ENCODE data around the gene CEP83.
"Not testable (repeated sequence)": the region's sequence is repeated elsewhere in the genome, so short reads cannot be mapped to it uniquely, and the experiment has no call there.

The CEP83 gene

DNA sequence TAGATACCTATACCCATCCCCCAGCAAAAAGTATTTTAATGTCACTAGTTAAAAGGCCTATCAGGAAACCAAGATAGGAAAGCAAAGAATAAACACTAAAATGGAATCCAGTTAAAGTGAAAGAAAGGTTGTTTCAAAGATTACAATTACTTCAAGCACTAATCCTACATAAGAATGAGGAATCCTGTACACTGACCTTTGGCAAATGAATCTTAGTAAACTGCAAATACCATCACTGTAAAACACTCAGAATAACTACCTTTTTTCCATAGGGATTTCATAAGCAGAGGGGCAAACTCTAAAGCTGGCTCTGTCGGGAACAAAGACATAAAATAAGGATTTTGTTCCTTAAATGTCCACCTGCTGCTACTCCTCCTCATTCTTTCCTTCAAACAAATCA, 25.9 kb downstream of the CEP83 start:
- no peak for DNase-seq

DNA sequence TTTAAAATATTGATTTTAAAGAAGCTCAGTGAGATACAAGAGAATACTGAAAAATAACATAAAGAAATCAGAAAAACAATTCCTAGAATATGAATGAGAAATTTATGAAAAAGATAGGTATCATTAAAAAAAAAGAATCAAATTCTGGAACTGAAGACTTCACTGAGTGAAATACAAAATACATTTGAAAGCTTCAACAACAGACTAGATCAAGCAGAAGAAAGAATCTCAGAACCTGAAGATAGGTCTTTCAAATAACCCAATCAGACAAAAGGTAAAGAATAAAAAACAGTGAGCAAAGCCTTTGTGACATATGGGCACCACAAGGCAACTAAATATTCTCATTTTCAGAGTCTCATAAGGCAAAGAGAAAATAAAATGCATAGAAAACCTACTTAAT, 29.4 kb downstream of the CEP83 start:
- DNase-seq, result no peak

DNA sequence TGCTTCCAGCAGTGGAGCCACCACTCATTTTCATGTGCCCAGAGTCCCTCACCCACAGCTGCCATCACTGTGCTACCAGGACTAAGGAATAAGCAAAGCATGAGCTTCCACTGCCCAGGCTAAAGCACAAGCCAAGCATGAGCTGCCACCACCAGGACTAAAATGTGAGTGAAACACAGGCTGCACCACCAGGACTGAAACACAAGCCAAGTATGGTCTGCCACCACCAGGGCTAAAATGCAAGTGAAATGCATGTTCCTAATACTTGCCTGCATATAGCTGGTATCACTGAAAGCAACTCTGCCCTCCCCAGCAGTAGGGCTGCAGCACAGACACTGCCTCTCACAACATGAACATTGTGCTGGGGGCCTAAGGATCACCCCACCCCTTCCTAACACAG, 30.0 kb downstream of the CEP83 start:
- DNase-seq, result no peak

DNA sequence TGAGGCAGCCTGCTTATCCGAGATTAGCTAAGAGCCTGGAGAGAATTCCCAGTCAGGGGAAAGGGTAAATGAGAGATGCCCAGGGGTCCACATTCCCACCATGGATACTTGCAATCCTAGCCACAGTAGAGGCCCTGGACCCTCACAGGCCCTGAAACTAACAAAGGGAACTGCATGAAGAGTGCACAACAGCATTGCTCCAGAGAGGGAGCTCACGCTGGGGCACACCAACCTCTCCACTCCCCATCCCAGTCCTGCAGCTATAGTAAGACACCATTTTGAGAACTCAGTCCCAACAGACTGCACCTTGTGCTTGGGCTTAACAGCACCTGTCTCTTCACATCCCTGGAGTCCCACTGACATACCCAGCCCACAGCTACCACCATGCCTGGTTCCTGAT, 30.5 kb downstream of the CEP83 start:
- DNase-seq, result no peak

DNA sequence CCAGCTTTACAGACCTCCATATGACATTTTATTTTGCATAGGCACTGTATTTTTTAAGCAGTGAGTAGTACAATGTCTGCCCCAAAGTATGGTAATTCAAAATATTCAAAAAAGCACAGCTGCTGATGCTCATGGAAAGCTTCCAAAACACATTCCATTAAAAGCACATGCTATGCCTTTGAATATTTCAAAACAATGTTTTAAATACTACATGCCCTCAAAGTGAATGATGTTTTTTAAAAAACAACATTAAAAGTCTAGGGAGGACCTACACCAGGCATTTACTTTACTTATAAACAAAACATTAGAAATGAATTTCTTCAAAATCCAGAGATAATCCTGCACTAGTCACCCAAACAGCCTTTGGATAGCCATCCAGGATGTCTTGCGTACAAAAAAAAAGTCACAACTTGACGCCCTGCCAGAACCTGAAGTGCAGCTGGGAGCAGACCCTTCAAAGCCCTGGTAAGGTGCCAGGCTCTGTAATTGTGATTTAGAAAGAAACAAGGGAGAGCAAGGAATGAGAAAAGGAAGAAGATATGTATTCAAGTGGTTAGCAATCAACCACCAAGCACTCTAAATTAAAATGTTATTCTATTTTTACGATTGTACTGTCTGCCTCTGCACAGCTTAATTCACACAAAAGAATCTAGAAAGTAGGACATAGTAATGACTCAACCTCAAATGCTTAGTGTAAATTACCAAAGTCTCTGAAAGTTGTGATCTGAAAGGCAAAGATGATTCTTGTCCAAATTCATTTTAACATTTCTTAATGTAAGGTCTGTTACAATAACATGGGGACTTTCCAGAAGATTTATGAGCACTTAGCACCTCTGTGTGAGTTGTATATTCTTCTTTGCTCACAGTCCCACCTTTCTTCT, 31.9 kb downstream of the CEP83 start:
- no peak for DNase-seq

DNA sequence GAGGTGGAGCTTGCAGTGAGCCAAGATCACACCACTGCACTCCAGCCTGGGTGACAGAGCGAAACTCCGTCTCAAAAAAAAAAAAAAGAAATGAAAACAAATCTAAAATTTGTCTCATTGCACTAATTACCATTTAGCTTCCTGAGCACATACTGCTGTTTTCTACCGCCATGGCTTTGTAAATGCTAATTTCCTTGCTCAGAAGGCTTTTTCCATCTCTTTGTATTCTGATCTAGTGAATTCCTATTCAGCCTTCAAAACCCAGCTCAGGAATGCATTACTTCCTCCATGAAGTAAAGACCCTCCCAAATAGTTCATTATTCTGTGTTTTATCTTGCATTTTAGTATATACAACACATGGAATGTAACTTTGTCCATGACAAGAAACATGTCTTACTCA, 33.6 kb downstream of the CEP83 start:
- DNase-seq, result no peak

DNA sequence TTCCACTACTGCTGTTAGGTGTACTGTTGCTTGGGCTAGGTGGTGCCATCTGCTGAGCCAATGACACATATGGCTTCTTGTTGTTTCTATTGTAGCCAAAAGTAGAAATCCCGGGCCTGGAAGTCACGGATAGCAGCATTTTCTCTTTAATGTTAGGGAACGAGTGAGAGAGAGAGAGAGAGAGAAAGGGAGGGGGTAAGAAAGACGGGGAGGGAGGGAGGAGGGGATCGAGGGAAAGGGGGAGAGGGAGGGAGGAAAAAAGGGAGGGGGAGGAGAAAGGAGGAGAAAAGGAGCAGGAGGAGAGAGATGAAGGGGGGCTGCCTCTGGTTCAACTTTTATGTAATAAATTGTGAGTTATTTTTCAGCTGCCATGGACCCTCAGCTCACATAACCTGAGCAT, 34.8 kb downstream of the CEP83 start:
- not testable (repeated sequence) for DNase-seq

DNA sequence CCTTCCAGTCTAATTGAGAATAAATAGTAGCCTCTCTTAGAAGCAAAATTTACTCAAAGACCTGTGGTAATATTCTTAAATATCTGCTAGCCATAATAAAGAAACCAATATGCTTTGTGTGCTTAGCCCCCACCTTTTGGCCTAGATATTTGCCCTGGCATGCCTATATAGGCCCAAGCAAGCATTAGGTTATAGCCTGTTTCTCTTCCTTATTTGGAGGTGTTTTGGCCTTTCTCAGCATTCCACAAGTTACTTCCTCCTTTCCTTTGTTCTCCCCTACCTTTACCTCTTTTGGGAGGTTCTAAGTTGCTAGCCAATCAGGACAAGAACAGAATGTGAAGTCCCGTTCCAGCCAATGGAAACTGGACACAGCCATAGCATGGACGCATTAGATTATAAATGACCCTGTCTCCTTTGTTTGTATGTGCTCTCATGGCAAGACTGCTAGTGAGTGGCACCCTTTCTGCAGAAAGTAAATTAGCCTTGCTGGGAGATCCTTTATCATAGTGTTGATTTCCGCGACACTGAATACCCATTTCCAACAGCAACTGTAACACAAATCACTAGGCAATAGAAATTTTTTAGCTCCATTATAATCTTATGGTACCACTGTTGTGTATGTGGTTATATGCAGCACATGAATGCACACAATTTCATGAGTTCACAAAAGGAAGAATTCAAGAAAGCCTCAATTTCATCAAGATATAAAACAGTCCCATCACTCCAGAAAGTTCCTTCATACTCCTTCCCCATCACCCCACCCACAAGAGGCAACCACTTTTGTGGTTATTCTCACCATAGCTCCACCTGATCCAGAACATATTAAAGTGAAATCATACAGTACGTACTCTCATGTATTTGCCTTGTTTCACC, 37.6 kb downstream of the CEP83 start:
- DNase-seq, result no peak

DNA sequence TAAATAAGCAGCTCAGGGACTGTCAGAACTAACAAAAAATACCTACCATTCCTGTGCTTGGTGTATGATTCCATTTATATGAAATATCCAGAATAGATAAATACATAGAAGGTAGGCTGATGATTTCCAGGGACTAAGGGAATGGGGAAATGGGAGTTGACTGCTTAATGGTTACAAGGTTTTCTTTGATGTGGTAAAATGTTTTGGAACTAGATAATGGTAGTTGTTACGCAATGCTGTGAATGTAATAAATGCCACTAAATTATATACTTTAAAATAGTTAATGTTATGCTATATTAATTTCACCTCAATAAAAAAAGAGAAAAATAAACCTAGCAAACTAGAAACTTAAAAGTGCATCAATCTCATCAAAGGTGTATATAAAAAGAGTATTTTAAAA, 41.1 kb downstream of the CEP83 start:
- DNase-seq, result no peak

DNA sequence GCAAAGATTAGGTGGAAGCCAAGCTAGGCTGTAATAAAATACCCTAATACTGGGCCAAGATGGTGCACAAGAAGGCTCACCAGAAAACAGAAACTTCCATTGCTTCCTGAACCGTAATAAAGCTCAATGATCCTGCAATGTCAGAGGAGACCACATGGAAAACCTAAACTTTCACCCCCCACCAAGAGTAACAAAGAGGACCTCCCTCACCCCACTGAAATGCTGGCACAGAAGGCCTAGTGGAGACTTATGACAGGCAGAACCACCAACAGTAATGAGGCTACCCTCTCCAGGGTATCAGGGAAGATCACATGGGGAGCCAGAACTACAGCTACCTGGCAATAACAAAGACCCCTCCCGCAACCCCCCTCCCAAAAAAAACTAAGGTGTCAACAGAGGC, 43.1 kb downstream of the CEP83 start:
- DNase-seq, result no peak

DNA sequence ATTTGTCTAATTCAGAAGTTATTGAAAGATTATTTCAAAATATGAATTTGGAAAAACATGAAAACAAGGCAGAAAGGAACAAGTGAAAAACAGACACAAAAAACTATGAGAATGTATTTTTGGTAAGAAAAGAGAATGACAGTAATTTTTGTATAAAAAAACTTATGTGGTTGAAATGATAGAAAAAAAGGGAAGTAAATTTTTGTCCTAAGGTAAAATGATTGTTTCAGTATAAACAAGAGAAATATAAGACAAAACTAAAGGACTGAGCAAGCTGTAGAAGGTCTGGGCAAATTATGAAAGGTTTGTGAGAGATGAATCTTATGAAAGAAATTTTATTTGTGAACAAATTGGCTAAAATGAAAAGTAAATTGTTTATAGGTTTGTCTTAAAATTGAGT, 44.6 kb downstream of the CEP83 start:
- DNase-seq, result no peak

DNA sequence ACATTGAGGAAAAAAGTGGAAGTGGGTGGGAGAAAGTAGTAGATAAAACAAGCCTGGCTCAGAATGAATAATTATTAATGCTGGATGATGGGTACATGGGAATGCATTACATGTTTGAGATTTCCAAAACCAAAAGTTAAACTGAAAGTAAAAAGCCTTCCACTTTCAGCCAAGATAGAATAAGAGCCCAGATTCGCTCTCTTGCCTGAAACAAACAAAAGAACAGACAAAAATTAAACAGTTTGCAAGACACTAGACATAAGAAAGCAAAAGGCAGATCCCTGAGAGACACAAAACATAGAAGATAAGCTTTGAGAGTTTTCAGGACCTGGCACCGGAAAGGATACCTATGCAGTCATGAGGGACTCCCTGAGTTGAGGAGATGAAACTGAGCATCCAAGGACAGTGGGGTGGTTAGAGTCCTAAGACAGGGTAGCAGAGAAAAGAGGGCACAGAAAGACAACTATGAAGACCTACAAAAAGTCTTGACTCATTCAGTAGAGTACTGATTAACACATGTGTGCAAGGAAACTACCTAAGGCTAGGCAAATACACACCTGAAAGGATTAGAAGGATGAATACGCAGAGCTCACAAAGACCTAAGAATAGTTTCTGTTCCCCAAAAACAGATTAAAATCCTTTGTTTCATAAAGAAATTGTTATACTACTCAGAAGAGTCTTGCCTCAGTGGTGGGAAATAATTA, 54.1 kb downstream of the CEP83 start:
- no peak for DNase-seq

DNA sequence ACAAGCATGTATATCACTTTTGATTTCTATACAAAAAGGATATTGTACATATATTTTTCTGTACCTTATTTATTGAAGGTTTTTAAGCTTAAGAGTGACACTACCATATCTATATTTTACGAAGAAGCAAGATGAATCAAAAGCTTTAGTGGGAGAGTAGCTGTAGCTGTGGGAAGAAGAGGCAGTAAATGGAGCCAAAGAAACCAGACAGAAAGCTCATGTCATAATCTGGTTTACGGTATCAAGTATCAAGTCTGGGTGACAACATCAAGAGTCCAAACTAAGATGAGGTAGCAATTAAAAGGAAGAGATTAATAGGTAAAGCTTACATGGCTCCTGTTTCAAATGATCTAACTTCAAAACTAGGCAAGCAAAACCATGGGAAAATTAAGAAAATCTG, 54.8 kb downstream of the CEP83 start:
- no peak for DNase-seq

DNA sequence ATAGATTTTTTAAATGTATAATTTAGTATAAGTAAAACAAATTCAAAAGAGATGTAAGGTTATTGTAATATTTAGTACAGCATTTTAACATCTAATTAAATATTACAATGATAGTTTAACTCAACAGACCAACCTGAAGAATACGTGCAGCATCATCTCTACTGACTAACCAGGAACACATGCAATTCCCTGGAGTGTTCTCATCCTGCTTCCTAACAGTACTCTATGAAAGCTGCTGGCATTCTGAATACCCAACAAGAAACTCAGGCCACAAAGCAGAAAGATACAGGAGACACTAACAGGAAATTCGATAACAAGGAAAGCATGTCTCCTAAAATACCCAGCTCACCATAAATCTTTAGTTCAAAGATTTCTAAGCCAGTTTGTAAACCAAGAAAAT, 58.3 kb downstream of the CEP83 start:
- DNase-seq, result no peak

DNA sequence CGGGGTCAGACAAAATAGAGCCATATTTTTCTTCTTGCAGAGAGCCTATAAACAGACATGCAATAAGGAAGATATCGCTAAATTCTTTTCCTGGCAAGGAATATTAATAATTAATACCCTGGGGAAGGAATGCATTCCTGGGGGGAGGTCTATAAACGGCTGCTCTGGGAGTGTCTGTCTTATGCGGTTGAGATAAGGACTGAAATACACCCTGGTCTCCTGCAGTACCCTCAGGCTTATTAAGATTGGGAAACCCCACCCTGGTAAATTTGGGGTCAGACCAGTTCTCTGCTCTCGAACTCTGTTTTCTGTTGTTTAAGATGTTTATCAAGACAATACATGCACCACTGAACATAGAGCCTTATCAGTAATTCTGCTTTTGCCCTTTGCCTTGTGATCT, 61.0 kb downstream of the CEP83 start:
- DNase-seq, result not testable (repeated sequence)

DNA sequence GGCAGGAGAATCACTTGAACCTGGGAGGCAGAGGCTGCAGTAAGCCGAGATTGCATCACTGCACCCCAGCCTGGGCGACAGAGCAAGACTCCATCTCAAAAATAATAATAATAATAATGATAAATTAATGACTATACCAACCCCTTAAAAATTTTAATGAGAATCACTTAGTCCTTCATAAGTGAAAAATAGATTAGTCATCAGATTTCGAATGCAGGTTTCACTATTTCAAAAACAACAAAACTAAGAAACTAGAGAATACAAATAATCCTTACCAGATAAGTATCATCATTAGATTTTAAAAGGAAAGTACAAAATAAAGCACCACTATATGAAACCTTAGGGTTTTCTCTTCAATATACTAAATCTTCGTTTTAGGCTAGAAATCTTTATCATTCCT, 62.3 kb downstream of the CEP83 start:
- DNase-seq, result no peak

DNA sequence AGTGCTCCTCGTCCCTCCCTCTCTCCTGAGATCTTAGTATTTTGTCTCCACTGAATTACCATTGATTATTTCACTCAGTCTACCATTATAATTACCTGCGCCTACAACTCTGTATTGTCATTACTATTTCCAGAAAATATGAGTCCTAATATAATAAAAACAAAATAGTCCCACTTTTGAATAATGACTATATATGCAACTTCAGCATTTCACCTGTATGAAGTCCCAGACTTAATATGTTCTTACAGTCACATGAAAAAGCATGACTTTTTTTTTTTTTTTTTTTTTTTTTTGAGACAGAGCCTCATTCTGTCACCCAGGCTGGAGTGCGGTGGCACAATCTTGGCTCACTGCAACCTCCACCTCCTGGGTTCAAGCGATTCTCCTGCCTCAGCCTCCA, 63.7 kb downstream of the CEP83 start:
- not testable (repeated sequence) for DNase-seq

DNA sequence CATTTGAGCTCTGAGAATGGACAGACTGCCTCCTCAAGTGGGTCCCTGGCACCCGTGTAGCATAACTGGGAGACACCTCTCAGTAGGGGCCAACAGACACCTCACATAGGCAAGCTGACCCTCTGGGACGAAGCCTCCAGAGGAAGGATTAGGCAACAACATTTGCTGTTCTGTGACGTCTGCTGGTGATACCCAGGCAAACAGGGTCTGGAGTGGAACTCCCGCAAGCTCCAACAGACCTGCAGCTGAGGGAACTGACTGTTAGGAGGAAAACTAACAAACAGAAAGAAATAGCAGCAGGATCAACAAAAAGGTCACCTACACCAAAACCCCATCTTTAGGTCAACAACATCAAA, 69.6 kb downstream of the CEP83 start:
- no peak for DNase-seq

DNA sequence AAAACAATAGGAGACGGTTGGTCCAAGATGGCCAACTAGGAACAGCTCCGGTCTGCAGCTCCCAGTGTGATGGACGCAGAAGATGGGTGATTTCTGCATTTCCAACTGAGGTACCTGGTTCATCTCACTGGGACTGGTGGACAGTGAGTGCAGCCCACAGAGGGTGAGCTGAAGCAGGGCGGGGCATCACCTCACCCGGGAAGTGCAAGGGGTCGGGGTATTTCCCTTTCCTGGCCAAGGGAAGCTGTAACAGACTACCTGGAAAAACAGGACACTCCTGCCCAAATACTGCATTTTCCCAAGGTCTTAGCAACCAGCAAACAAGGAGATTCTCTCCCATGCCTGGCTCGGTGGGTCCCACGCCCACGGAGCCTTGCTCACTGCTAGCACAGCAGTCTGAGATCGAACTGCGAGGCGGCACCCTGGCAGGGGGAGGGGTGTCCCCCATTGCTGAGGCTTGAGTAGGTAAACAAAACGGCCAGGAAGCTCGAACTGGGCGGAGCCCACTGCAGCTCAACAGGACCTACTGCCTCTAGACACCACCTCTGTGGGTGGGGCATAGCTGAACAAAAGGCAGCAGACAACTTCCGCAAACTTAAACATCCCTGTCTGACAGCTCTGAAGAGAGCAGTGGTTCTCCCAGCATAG, 70.1 kb downstream of the CEP83 start:
- not testable (repeated sequence) for DNase-seq

DNA sequence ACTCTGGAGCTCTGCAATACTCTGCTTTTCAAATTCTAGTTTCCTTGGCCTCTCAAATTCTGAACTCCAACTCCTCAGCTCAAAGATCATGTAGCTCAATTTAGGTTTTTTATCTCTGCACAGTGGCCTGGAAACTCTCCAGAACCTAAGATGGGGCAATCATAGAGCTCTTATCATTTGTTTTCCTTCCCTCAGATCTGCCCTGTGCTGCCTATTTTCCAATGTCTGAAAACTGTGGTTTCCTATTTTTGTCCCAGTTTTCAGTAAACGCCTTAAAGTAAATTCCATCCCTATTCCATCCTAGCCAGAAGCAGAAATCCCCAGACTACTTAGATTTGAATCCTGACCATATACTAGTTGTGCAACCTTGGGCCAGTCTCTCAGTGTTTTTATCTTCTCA, 73.2 kb downstream of the CEP83 start:
- no peak for DNase-seq

DNA sequence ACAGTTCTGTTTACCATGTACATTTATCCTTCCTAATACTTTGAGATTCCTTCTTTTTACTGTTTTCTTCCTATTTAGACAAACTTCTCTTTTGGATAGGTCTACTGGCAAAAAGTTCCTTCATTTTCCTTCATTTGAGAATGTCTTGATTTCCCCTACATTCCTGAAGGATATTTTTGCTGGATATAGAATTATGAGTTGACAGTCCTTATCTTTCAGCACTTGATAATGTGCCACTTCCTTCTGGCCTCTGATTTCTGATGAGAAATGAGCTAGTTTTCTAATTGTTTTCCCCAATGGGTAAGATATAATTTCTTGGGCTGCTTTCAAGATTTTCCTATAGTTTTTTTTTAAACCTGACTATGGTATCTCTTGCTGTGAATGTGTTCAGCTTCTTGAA, 75.6 kb downstream of the CEP83 start:
- DNase-seq, result no peak

DNA sequence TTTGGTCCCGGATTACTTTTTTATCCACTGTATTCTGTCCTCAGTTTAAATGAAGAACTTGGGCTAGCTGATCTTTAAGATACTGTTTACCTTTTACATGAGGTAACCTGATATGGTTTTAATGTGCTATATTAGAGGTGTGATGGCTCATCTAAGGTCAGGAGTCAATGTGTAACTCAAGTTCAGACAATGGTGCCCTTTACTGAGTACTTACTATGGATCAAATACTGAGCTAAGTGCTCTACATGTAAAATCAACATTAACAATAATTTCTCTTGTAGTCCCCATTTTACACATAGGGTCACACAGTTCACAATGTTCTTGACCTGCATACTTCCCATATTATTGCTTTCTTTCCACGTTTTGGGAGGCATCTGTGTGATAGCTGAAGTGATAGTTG, 79.2 kb downstream of the CEP83 start:
- no peak for DNase-seq

DNA sequence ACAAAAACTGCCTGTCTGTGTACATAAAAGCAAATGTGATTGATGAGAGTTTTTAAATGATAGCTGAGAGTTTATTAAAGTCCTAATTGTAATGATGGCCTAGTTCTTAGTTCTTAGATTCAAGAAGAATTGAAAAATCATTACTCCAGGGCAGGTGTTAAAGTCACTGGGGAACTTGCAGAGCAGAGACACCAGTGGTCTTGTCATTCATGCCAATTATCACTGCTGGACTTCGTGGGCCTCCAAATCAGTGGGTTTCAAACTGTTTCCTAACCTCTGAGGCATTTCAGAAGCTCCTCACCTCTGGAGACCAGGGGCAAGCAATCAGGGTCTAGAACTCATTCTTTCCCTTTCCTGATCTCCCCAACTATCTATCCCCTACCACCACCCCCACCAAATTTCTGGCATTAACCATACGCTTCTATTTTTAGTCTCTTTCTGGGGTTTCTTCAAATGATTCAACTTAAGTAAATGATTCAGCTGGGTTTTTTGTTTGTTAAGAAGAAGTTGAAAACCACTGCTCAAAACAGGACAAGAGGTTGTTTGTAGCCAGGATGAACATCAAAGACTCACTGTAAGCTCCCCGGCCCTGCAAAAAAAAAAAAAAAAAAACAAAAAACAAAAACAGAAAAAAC, 80.1 kb downstream of the CEP83 start:
- no peak for DNase-seq
